Keratinocyte (primary cell): ENCODE data around the gene CCDC86. TPM values are rescaled to one million over a fixed set of nuclear protein-coding genes. Genes with fewer than 3 reads are reported as not detected.
"Not testable (repeated sequence)": the region's sequence is repeated elsewhere in the genome, so short reads cannot be mapped to it uniquely, and the experiment has no call there.

ENCODE experiments used
- DNase-seq: peaks from one replicate; pipeline ENCODE4 v3.0.0-alpha.2; 2011; ENCODE audit warnings: low read depth, missing footprints, low spot score
- FAIRE-seq: peaks from 2 replicates; lab custom pipeline; 2011; peaks lifted over from hg19 to GRCh38; lab: Jason Lieb, UNC
- H2AFZ ChIP-seq: 2 replicates; pipeline ENCODE4 v1.6.0; 2012; ENCODE audit warnings: low read length, control low read depth, inconsistent platforms; ENCODE audit not compliant: control insufficient read depth
- H3K27ac ChIP-seq: 2 replicates; pipeline ENCODE4 v1.5.1; 2011; ENCODE audit warnings: low read length; ENCODE audit not compliant: control insufficient read depth, insufficient read depth
- H3K27me3 ChIP-seq: 3 replicates; pipeline ENCODE4 v1.6.0; 2011; ENCODE audit warnings: low read length; ENCODE audit not compliant: control insufficient read depth, insufficient read depth; ENCODE audit errors: extremely low read depth
- H3K36me3 ChIP-seq, 2 experiments: 2 replicates in 1 of 2; 3 replicates in 1 of 2; pipeline ENCODE4 v1.5.1; 2011; ENCODE audit warnings: low read length in 2 of 2, mild to moderate bottlenecking in 1 of 2; ENCODE audit not compliant: control insufficient read depth in 2 of 2, insufficient read depth in 2 of 2; ENCODE audit errors: extremely low read depth in 1 of 2
- H3K4me1 ChIP-seq: 3 replicates; pipeline ENCODE4 v1.5.1; 2011; ENCODE audit warnings: low read length; ENCODE audit not compliant: control insufficient read depth, insufficient read depth; ENCODE audit errors: extremely low read depth
- H3K4me2 ChIP-seq: 3 replicates; pipeline ENCODE4 v1.6.0; 2011; ENCODE audit warnings: low read depth, low read length; ENCODE audit not compliant: control insufficient read depth, insufficient read depth; ENCODE audit errors: extremely low read depth
- H3K4me3 ChIP-seq, 3 experiments: fragments of 200-600 bp in 1 of 3; sonication (generic) in 1 of 3; 2 replicates in 2 of 3; 3 replicates in 1 of 3; pipeline ENCODE4 v1.5.1; 2011 to 2016; ENCODE audit warnings: low read length in 3 of 3, mild to moderate bottlenecking in 3 of 3, control low read depth in 2 of 3, inconsistent platforms in 1 of 3, low read depth in 1 of 3, mixed read lengths in 1 of 3, mixed run types in 1 of 3, moderate library complexity in 1 of 3; ENCODE audit not compliant: control insufficient read depth in 2 of 3, insufficient read depth in 2 of 3; ENCODE audit errors: extremely low read depth in 1 of 3
- H3K79me2 ChIP-seq: 2 replicates; pipeline ENCODE4 v1.6.0; 2012; ENCODE audit warnings: low read length; ENCODE audit not compliant: control insufficient read depth, insufficient read depth
- H3K9ac ChIP-seq: 3 replicates; pipeline ENCODE4 v1.6.0; 2011; ENCODE audit warnings: low read length; ENCODE audit not compliant: control insufficient read depth, insufficient read depth; ENCODE audit errors: extremely low read depth
- H3K9me1 ChIP-seq: 3 replicates; pipeline ENCODE4 v1.6.0; 2011; ENCODE audit warnings: low read length; ENCODE audit not compliant: control insufficient read depth, insufficient read depth; ENCODE audit errors: extremely low read depth
- H3K9me3 ChIP-seq: 2 replicates; pipeline ENCODE4 v1.5.1; 2012; ENCODE audit warnings: low read depth, low read length; ENCODE audit not compliant: control insufficient read depth
- H4K20me1 ChIP-seq: 3 replicates; pipeline ENCODE4 v1.6.0; 2011; ENCODE audit warnings: low read length; ENCODE audit not compliant: control insufficient read depth, insufficient read depth; ENCODE audit errors: extremely low read depth
- EZH2 ChIP-seq: IDR thresholded peaks from one replicate; pipeline ENCODE4 v1.6.1; 2012; ENCODE audit warnings: inconsistent platforms, mild to moderate bottlenecking, low read length, moderate library complexity
- dilution Hi-C: fragments of 300-500 bp; cut with MboI; formaldehyde crosslinking; loops from one replicate; pipeline ENCODE4 v1.7.0; 2020; ENCODE audit warnings: low sequenced_read_pairs; ENCODE audit not compliant: extremely low pct_ligation_motif_present
- polyA plus RNA-seq, 5 experiments: library from polyadenylated mRNA; depleted of rRNA in 3 of 5; stranded (reverse) in 3 of 5; stranded (forward) in 1 of 5; unstranded in 1 of 5; fragments of >200 nt; gene quantifications; 1 replicate in 1 of 5; 2 replicates in 3 of 5; 3 replicates in 1 of 5; pipeline versions ENCODE4 v1.2.1 to v1.2.3, GENCODE V29; 2011 to 2012; ENCODE audit warnings: missing spikeins in 2 of 5, low read depth in 1 of 5, low replicate concordance in 1 of 5
- TF ChIP-seq, protein P1 (sequence below), 3 experiments: IDR thresholded peaks in 1 of 3; conservative IDR thresholded peaks in 1 of 3; optimal IDR thresholded peaks in 1 of 3; 2 replicates in 2 of 3; 3 replicates in 1 of 3; pipeline versions ENCODE3 to v1.5.1; 2011; ENCODE audit warnings: low read length in 3 of 3, mild to moderate bottlenecking in 3 of 3, moderate library complexity in 2 of 3, control low read depth in 1 of 3, inconsistent platforms in 1 of 3; ENCODE audit not compliant: insufficient read depth in 2 of 3; ENCODE audit errors: extremely low read depth in 1 of 3

Gene CCDC86
- polyA plus RNA-seq, 1 donor (not counting 4 experiments of a cell fraction or from before 2014, with no cell fraction given), result 29.3 TPM

DNA sequence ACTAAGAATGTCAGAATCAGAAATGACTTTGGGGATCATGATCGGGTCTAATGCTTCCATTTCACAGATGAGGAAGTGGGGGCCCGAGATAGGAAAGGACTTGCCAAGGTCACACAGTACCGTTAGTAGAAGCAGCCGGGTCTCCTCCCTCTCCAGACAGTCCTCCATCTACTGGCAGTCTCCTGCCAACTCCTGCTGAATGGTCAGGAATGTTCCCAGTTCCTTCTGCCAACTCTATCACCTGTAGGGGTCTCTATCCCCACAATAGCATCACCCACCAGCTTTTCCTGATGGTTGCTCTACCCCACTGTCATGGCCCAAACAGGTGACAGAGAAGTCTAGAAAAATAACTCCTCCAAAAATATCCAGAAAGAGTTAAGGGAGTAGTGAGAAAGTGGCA lies 23.9 kb upstream of the CCDC86 start:
- DNase-seq (no peak), FAIRE-seq (no peak)
- H3K27me3 ChIP-seq, result peaks cover 4% of the 10 kb centered on the region
- no peak overlapping the region for H2AFZ ChIP-seq
- H3K9me3 ChIP-seq, result no peaks in the 10 kb centered on the region
- no peaks in the 10 kb centered on the region for H3K36me3 ChIP-seq
- H4K20me1 ChIP-seq, result no peaks in the 10 kb centered on the region
- dilution Hi-C loops, result no loop called here
- H3K4me3 ChIP-seq, result no peak overlapping the region
- no peak overlapping the region for H3K4me2 ChIP-seq
- no peaks in the 10 kb centered on the region for H3K9me1 ChIP-seq
- TF ChIP-seq EZH2, result no peak
- TF ChIP-seq, protein P1, sequence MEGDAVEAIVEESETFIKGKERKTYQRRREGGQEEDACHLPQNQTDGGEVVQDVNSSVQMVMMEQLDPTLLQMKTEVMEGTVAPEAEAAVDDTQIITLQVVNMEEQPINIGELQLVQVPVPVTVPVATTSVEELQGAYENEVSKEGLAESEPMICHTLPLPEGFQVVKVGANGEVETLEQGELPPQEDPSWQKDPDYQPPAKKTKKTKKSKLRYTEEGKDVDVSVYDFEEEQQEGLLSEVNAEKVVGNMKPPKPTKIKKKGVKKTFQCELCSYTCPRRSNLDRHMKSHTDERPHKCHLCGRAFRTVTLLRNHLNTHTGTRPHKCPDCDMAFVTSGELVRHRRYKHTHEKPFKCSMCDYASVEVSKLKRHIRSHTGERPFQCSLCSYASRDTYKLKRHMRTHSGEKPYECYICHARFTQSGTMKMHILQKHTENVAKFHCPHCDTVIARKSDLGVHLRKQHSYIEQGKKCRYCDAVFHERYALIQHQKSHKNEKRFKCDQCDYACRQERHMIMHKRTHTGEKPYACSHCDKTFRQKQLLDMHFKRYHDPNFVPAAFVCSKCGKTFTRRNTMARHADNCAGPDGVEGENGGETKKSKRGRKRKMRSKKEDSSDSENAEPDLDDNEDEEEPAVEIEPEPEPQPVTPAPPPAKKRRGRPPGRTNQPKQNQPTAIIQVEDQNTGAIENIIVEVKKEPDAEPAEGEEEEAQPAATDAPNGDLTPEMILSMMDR (optimal IDR thresholded peaks at IDR 0.05 in 1 of 3, IDR thresholded peaks at IDR 0.05 in 1 of 3, conservative IDR thresholded peaks at IDR 0.05 in 1 of 3; ENCODE audit: extremely low read depth in 1 of 3, insufficient read depth in 2 of 3, low read length in 3 of 3), result no peak
- H3K79me2 ChIP-seq, result no peaks in the 10 kb centered on the region
- no peak overlapping the region for H3K27ac ChIP-seq
- no peaks in the 10 kb centered on the region for H3K4me1 ChIP-seq
- no peak overlapping the region for H3K9ac ChIP-seq

DNA sequence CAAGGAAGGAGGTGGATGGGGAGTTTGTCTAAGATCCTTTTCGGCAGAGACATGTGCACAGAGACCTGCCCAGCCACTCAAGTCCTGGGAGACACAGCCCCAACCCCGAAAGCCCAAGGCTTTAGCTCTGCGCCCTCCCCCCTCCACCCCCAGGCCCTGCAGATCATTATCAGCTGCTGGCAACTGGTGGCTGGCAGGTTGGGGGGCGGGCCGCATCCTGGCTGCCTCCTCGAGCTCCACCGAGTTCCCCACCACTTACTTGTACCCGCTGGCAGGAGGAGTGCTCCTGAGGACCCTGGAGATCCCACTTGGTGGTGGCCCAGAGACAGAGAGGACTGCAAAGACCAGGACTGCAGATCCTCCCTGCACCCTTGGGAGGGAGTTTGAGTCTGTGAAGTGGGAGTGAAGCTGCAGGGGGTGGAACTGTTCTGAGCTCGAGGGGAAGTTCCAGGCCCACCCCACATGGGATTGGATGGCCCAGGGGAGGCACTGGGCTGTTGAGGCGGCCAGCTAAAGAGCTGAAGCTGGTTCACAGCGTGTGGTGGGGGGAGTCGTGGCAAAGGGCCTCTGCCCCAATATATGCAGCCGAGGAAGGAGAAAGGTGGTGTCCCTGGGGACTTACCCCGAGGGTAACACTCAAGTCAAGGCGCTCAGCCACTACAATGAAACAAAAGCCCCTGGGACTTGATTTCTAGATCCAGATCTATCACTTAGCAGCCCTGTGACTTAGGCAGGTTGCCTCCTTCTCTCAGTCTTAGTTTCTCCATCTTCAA lies 19.9 kb upstream of the CCDC86 start:
- no peaks in the 10 kb centered on the region for H3K79me2 ChIP-seq
- DNase-seq, result no peak
- no peak for FAIRE-seq
- no peaks in the 10 kb centered on the region for H4K20me1 ChIP-seq
- TF ChIP-seq, protein P1 (optimal IDR thresholded peaks at IDR 0.05 in 1 of 3, IDR thresholded peaks at IDR 0.05 in 1 of 3, conservative IDR thresholded peaks at IDR 0.05 in 1 of 3; ENCODE audit: extremely low read depth in 1 of 3, insufficient read depth in 2 of 3, low read length in 3 of 3), result no peak
- TF ChIP-seq EZH2, result no peak
- H3K4me2 ChIP-seq, result no peak overlapping the region
- no peak overlapping the region for H3K27ac ChIP-seq
- H3K4me1 ChIP-seq, result no peaks in the 10 kb centered on the region
- no peak overlapping the region for H2AFZ ChIP-seq
- H3K27me3 ChIP-seq, result peaks cover 4% of the 10 kb centered on the region
- no peaks in the 10 kb centered on the region for H3K36me3 ChIP-seq
- H3K9me3 ChIP-seq, result no peaks in the 10 kb centered on the region
- no peaks in the 10 kb centered on the region for H3K9me1 ChIP-seq
- H3K9ac ChIP-seq, result no peak overlapping the region
- no peak overlapping the region for H3K4me3 ChIP-seq
- dilution Hi-C loops, result no loop called here

DNA sequence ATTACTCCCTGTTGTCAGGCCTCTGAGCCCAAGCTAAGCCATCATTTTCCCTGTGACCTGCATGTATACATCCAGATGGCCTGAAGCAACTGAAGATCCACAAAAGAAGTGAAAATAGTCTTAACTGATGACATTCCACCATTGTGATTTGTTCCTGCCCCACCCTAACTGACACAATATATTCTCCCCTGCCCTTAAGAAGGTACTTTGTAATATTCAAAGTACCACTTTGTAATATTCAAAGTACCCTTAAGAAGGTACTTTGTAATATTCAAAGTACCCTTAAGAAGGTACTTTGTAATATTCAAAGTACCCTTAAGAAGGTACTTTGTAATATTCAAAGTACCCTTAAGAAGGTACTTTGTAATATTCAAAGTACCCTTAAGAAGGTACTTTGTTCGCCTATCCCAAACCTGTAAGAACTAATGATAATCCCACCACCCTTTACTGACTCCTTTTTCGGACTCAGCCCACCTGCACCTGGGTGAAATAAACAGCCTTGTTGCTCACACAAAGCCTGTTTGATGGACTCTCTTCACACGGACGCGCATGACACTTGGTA lies 18.1 kb upstream of the CCDC86 start:
- H3K4me3 ChIP-seq, H3K9me3 ChIP-seq, dilution Hi-C loops, FAIRE-seq, H4K20me1 ChIP-seq, H3K79me2 ChIP-seq, DNase-seq, H2AFZ ChIP-seq, H3K27ac ChIP-seq, H3K4me2 ChIP-seq, H3K9ac ChIP-seq, H3K36me3 ChIP-seq, H3K9me1 ChIP-seq, H3K27me3 ChIP-seq, H3K4me1 ChIP-seq: not testable (repeated sequence)
